NB4 (cell line): ENCODE measurements around the gene RTKN.

Experiments used
- DNase-seq: peaks from one replicate; pipeline ENCODE4 v3.0.0; 2010; ENCODE audit warnings: low read depth
- H3K4me3 ChIP-seq: one replicate; pipeline ENCODE4 v1.5.1; 2011; ENCODE audit warnings: mild to moderate bottlenecking, low read depth, low read length, moderate library complexity
- CTCF ChIP-seq: IDR thresholded peaks from one replicate; pipeline ENCODE4 v1.5.1; 2012; ENCODE audit warnings: low read depth, low read length
- MAX ChIP-seq: IDR thresholded peaks from 2 replicates; pipeline ENCODE4 v1.6.1; 2011; ENCODE audit warnings: low read depth, low read length
- MYC ChIP-seq: IDR thresholded peaks from 2 replicates; pipeline ENCODE4 v1.6.1; 2011; ENCODE audit warnings: low read depth, low read length
- POLR2A ChIP-seq: IDR thresholded peaks from 2 replicates; pipeline ENCODE4 v1.6.1; 2011; ENCODE audit warnings: mild to moderate bottlenecking; ENCODE audit not compliant: insufficient read length; ENCODE audit errors: extremely low read depth

Gene RTKN

GRCh38 chr2:74415762-74416395 lies 25.9 kb downstream of the RTKN start:
- no peak for TF ChIP-seq POLR2A
- no peak for TF ChIP-seq MAX
- TF ChIP-seq CTCF = no peak
- no peak for TF ChIP-seq MYC
- no peak overlapping the region for H3K4me3 ChIP-seq
- no peak for DNase-seq

- TF ChIP-seq CTCF (no peak), MYC (no peak), POLR2A (no peak)
- H3K4me3 ChIP-seq = no peak overlapping the region
- DNase-seq = no peak
Measured at GRCh38 chr2:74414881-74415761, 26.6 kb downstream of the RTKN start.

- TF ChIP-seq MYC = no peak
- TF ChIP-seq POLR2A = no peak
- TF ChIP-seq CTCF = no peak
- no peak for TF ChIP-seq MAX
- H3K4me3 ChIP-seq = no peak overlapping the region
- no peak for DNase-seq
Measured at GRCh38 chr2:74414441-74414840, 27.3 kb downstream of the RTKN start.

- H3K4me3 ChIP-seq = no peak overlapping the region
- DNase-seq = no peak
- no peak for TF ChIP-seq MAX
- TF ChIP-seq CTCF = no peak
- TF ChIP-seq MYC = no peak
- TF ChIP-seq POLR2A = no peak
Measured at GRCh38 chr2:74413001-74413698, 28.6 kb downstream of the RTKN start.

GRCh38 chr2:74407682-74408081 lies 34.1 kb downstream of the RTKN start:
- H3K4me3 ChIP-seq = no peak overlapping the region
- no peak for DNase-seq
- TF ChIP-seq MYC = no peak
- no peak for TF ChIP-seq MAX
- no peak for TF ChIP-seq CTCF
